CD4-positive, alpha-beta T cell treated with Interleukin-1 beta for 1 hour (primary cell): Measurements from ENCODE around the gene DYRK3.
A peak's percentile ranks its signal among the peaks of the same experiment; 100 is the strongest.

Experiments used
- DNase-seq, 2 donors: peaks; one replicate each; pipeline ENCODE4 v3.0.0-alpha.2; 2020 to 2022

The DYRK3 gene

GRCh38 chr1:206662396-206663092 lies 27.2 kb downstream of the DYRK3 start:
- no peak for DNase-seq

- no peak for DNase-seq
Observed at GRCh38 chr1:206663362-206663761, 28.0 kb downstream of the DYRK3 start.

GRCh38 chr1:206663832-206664652 lies 28.7 kb downstream of the DYRK3 start:
- DNase-seq, result peak; percentile 62 to 75

- DNase-seq, result no peak
Observed at GRCh38 chr1:206664740-206665139, 29.4 kb downstream of the DYRK3 start.

DNA sequence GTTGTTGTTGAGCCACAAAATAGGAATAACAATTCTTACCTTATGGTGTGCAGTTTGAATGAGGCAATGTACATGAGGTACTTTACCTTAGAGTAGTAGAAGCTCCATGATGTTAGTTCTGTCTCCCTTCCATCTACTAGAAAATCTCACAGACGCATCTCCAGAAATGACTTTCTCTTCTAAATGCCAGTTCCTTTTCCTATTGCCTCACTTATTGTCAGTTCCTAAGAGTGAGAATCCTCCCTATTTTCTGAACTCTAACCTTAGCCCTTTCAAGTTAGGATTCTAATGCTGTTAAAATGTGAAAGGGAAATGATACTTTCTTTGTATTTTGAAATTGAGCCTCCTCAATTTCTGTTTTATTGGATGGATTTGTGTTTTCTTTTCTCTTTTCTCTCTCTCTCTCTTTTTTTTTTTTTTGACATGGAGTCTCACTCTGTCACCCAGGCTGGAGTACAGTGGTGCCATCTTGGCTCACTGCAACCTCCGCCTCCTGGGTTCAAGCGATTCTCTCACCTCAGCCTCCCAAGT lies 30.8 kb downstream of the DYRK3 start:
- no peak for DNase-seq

DNA sequence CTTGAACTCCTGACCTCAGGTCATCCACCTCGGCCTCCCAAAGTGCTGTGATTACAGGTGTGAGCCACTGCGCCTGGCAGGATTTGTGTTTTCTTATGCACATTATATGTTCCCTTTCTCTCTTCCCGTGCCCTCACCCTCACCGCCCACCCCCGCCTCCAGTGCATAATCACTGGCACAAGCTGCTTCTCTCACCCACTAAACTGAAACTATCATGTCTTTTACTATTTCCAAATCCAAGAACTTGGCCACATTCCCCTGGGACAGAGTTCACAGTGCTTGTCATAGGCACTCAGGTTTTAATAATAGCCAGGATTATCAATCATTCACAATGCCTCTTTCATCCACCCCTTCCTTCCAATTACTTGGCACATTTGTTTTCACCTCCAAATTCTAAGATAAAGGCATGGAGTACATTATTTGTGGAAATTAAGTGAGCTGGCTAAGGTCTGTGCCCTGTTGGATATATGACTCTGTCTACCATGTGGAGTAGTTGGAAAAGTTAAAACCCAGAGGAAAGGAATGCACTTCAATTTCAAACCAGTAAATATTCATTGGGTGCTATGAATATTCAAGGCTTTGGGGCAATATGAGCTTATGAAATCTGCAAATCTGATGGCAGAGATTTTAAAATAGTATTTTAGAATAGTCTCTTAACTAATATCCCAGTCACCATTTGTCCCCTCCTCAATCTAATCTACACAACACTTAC lies 31.8 kb downstream of the DYRK3 start:
- DNase-seq, result no peak

GRCh38 chr1:206668351-206668750 lies 33.0 kb downstream of the DYRK3 start:
- no peak for DNase-seq

- DNase-seq, result no peak
Observed at GRCh38 chr1:206668874-206669410, 33.6 kb downstream of the DYRK3 start.

- no peak for DNase-seq
Observed at GRCh38 chr1:206672011-206672688, 36.8 kb downstream of the DYRK3 start.

DNA sequence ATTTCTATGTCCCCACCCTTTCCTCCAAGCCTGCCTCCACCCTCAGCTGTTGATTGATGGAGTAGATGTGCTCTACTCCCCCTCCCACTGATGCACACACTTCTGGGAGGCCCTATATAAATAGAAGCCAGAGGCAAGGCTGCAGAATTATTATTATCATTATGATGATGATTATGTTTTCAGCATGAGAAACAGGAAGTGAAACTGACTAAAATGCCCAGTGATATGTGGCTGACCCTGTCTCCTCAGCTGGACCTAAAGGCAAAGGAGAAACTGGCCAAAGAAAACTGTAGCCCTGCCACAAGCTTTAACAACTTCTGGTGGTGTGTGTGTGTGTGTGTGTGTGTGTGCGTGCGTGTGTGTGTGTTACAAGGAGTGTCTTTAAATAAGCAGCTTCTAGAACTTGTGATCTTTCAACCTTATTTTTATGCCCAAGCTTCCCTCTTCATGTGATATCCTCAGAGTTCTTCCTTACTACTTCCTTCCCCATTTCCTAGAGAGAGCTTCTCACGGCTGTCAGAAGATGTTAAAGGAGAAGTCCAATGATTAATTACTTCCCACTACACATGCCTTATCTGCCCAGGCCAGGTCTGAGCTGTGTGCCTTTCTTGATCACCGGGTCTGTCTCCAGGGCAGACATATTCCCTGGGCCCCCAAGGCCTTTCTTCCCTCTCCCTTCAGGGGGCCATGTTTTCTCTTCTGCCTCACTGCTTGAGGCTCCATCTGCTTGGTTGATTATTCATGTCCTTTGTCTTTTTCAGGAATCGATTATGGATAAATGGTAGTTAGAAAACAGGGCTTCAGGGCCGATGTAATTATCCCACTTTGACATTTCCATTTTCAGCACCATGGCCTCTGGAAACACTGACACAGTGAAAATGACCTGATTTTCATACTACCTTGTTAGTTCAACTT lies 37.8 kb downstream of the DYRK3 start:
- no peak for DNase-seq

DNA sequence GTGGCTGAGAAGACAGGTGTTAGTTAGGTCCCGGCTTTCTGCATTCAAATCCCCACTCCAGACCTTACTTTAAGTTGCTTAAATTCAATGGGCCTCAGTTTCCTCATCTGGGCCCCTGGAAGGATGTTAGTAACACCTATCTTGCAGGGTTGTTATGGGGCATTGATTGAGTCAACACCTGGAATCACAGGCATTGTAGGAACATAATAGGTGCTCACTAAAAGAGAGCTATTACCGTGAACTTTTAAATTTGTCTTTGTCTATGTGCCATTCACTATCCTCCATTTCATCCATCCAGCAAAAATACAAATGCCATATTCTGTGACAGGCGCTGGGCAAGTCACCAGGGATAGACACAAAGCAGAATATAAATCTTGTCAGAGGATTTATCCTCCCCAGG lies 38.9 kb downstream of the DYRK3 start:
- DNase-seq, result no peak

GRCh38 chr1:206674745-206675175 lies 39.4 kb downstream of the DYRK3 start:
- DNase-seq, result no peak

DNA sequence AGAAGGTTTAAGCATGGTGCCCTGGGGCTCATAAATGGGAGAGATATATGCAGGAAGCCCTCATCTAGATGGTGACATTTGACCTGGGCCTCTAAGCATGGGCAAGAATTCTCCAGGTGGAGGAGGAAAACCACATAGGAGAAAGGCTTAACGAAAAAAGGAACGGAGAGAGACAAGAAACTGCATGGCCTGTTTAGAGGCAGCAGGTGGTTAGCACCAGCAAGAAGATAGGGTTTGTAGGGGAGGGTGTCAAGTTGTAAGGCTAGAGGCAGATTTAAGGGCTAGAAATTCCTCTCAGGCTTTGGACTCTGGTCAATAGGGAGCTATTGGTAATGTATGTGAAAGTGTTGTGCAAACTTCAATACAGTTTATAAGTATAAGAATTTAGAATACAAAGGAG lies 41.2 kb downstream of the DYRK3 start:
- no peak for DNase-seq

- no peak for DNase-seq
Observed at GRCh38 chr1:206678490-206678889, 43.2 kb downstream of the DYRK3 start.

DNA sequence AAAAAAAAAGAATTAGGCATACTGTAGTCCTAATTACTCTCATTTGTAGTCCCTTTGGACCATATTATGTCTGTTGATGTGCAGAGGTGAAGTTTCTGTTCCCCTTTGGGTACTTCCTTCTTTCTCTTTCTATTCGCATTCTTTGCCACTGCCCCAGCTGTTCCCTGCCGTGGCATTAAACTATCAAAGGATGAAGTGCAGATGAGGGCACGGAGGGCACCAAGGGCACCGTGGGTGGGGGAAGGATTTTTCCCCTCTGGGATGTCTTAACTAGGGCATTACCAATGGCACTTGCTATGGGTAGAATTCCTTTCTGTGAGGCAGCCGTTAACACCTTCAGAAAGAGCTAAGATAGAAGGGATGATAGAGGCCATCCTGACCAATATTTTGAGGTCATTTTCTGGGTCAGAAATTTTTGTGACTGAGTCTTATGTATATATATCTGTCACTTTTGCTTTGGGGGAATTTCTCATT lies 44.4 kb downstream of the DYRK3 start:
- peak in 1 of 2 donors; percentile 51 for DNase-seq

DNA sequence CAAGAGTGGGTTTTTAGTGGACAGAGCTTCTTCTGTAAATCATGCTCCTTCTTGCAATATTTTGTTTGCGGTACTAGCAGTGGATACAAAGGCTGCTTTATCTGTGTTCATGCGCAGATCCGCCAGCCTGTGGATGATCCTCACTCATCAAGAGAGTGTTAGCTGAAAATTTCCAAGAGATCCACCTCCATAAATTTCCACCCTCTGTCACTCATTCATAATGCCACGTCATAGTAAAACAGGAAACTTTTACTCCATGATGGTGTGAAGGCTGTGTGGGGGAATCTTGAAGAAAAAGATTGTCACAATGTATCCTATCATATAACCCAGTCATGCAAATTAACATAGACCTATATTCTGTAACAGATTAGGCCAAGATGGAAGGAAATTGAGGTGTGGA lies 44.9 kb downstream of the DYRK3 start:
- DNase-seq, result no peak

DNA sequence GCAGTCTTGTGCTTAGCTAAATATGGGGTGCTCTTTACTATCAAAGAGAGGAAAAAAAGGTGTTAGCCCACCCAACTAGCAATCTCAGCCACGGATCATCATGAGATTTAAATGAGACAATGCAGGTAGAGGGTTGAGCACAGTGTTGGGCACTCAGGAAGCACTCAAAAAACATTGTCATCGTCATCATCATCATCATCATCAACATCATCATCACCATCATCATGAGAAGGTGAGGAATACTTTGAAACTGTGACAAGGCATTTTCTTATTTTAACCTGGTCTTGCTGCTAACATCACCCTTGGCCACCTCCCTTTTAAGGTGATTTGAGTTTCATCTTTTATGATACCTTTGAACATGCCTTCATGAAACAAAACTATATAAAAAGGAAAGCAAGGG lies 46.0 kb downstream of the DYRK3 start:
- DNase-seq, result no peak

DNA sequence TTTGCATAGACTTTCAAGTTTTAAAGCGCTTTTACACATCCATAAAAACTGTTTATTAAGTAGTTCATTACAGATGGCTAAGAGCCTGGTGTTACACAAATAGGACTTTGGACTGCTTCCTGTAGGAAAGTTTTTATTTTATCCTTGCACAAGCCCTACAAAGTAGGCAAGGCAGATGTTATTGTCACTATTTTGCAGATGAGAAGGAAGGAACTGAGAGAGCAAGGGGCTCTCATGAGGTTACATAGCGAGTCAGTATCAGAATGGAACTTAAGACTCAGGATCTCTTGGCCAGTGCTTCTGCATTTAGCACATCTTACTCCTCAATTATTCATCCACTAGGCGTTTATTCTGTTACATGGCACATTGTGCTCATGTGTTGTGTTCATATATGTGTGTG lies 46.8 kb downstream of the DYRK3 start:
- no peak for DNase-seq

GRCh38 chr1:206683313-206683712 lies 48.0 kb downstream of the DYRK3 start:
- DNase-seq, result no peak

GRCh38 chr1:206684003-206684402 lies 48.7 kb downstream of the DYRK3 start:
- DNase-seq, result no peak
